Activated CD8-positive, alpha-beta T cell treated with anti-CD3 and anti-CD28 coated beads, Interleukin-2, amount 10 ng/mL, durations not matched to agents 7 days and 5 days (primary cell): ENCODE data around the gene ASB10. TPM values are rescaled to one million over a fixed set of nuclear protein-coding genes. Genes with fewer than 3 reads are reported as not detected.

Experiments
- ATAC-seq: fragments of 150-1000 bp; cut with Tn5 transposase; one replicate; pipeline ENCODE4 v1.10.0; 2021; ENCODE audit warnings: moderate library complexity
- CTCF ChIA-PET: fragments of 350-600 bp; sonication (Branson Sonifier 250); formaldehyde crosslinking; loops from one replicate; lab custom pipeline; 2021; ENCODE audit warnings: antibody characterized with exemption; lab: Charles Lee
- POLR2A ChIA-PET: fragments of 350-600 bp; sonication (Branson Sonifier 250); formaldehyde crosslinking; loops from one replicate; lab custom pipeline; 2021; ENCODE audit warnings: antibody characterized with exemption; lab: Charles Lee
- DNase-seq: peaks from one replicate; pipeline ENCODE4 v3.0.0-alpha.2; 2020
- H3K27ac Mint-ChIP-seq: one replicate; pipeline ENCODE4 v1.8.0; 2021; ENCODE audit warnings: mild to moderate bottlenecking, mixed read lengths
- H3K27me3 Mint-ChIP-seq: one replicate; pipeline ENCODE4 v1.8.0; 2021; ENCODE audit warnings: low read depth, mixed read lengths
- H3K36me3 Mint-ChIP-seq: one replicate; pipeline ENCODE4 v1.8.0; 2021; ENCODE audit warnings: low read depth, mixed read lengths
- H3K4me1 Mint-ChIP-seq: one replicate; pipeline ENCODE4 v1.8.0; 2021; ENCODE audit warnings: low read depth, mixed read lengths
- H3K4me3 Mint-ChIP-seq: one replicate; pipeline ENCODE4 v1.8.0; 2021; ENCODE audit warnings: mild to moderate bottlenecking, mixed read lengths
- H3K9me3 Mint-ChIP-seq: one replicate; pipeline ENCODE4 v1.8.0; 2022; ENCODE audit warnings: mixed read lengths; ENCODE audit not compliant: insufficient read depth
- total RNA-seq, 2 experiments: library from RNA; stranded (reverse); gene quantifications; one replicate each; pipeline ENCODE4 v1.2.3, GENCODE V29; 2021

The ASB10 gene
- total RNA-seq, 2 experiments from 2014 or later: not detected

- H3K4me1 Mint-ChIP-seq: no peaks in the 10 kb centered on the region
- CTCF ChIA-PET: interaction anchor here (0.5 to 1.0 kb wide), 2 partner anchors 14 to 32 kb away, joined by 3 read pairs; no protein-coding TSS in a partner anchor
- H3K9me3 Mint-ChIP-seq: no peaks in the 10 kb centered on the region
- DNase-seq (no peak), ATAC-seq (no peak)
- no peaks in the 10 kb centered on the region for H3K27me3 Mint-ChIP-seq
- H3K27ac Mint-ChIP-seq: no peak overlapping the region
- POLR2A ChIA-PET: no interaction called here
- H3K36me3 Mint-ChIP-seq: no peaks in the 10 kb centered on the region
- no peak overlapping the region for H3K4me3 Mint-ChIP-seq
Observed at GRCh38 chr7:151138153-151138851, 48.7 kb downstream of the ASB10 start.

- Mint-ChIP-seq H3K4me1 (no peaks in the 10 kb centered on the region), H3K9me3 (no peaks in the 10 kb centered on the region), H3K4me3 (no peak overlapping the region), H3K27me3 (no peaks in the 10 kb centered on the region), H3K36me3 (no peaks in the 10 kb centered on the region), H3K27ac (no peak overlapping the region)
- DNase-seq (no peak), ATAC-seq (no peak)
- ChIA-PET POLR2A (no interaction called here), CTCF (interaction anchor here (1.0 kb wide), 1 partner anchor 14 kb away, joined by 3 read pairs; no protein-coding TSS in a partner anchor)
Observed at GRCh38 chr7:151137791-151138152, 49.3 kb downstream of the ASB10 start.

- no peaks in the 10 kb centered on the region for H3K4me1 Mint-ChIP-seq
- ChIA-PET CTCF (interaction anchor here (1.0 kb wide), 1 partner anchor 13 kb away, joined by 3 read pairs; no protein-coding TSS in a partner anchor), POLR2A (no interaction called here)
- no peaks in the 10 kb centered on the region for H3K9me3 Mint-ChIP-seq
- no peak overlapping the region for H3K4me3 Mint-ChIP-seq
- no peaks in the 10 kb centered on the region for H3K36me3 Mint-ChIP-seq
- ATAC-seq (no peak), DNase-seq (no peak)
- no peaks in the 10 kb centered on the region for H3K27me3 Mint-ChIP-seq
- H3K27ac Mint-ChIP-seq: no peak overlapping the region
Observed at GRCh38 chr7:151137076-151137675, 49.9 kb downstream of the ASB10 start.

GRCh38 chr7:151135866-151136843 is 50.9 kb downstream of the ASB10 start:
- Mint-ChIP-seq H3K9me3 (no peaks in the 10 kb centered on the region), H3K27ac (no peak overlapping the region), H3K27me3 (no peaks in the 10 kb centered on the region), H3K4me1 (no peaks in the 10 kb centered on the region), H3K36me3 (no peaks in the 10 kb centered on the region), H3K4me3 (no peak overlapping the region)
- ChIA-PET POLR2A (no interaction called here), CTCF (no interaction called here)
- no peak for DNase-seq
- no peak for ATAC-seq

GRCh38 chr7:151135525-151135845 is 51.6 kb downstream of the ASB10 start:
- H3K4me3 Mint-ChIP-seq: no peak overlapping the region
- H3K36me3 Mint-ChIP-seq: no peaks in the 10 kb centered on the region
- ChIA-PET CTCF (no interaction called here), POLR2A (no interaction called here)
- DNase-seq (no peak), ATAC-seq (no peak)
- H3K27me3 Mint-ChIP-seq: no peaks in the 10 kb centered on the region
- H3K9me3 Mint-ChIP-seq: no peaks in the 10 kb centered on the region
- no peak overlapping the region for H3K27ac Mint-ChIP-seq
- no peaks in the 10 kb centered on the region for H3K4me1 Mint-ChIP-seq

GRCh38 chr7:151134743-151135524 is 52.1 kb downstream of the ASB10 start:
- no peaks in the 10 kb centered on the region for H3K27me3 Mint-ChIP-seq
- H3K4me1 Mint-ChIP-seq: peaks cover 5% of the 10 kb centered on the region
- no peak overlapping the region for H3K4me3 Mint-ChIP-seq
- no peak overlapping the region for H3K27ac Mint-ChIP-seq
- CTCF ChIA-PET: no interaction called here
- no peaks in the 10 kb centered on the region for H3K36me3 Mint-ChIP-seq
- DNase-seq (no peak), ATAC-seq (no peak)
- POLR2A ChIA-PET: no interaction called here
- H3K9me3 Mint-ChIP-seq: no peaks in the 10 kb centered on the region

- no peaks in the 10 kb centered on the region for H3K27me3 Mint-ChIP-seq
- ATAC-seq: no peak
- no peak for DNase-seq
- ChIA-PET CTCF (no interaction called here), POLR2A (no interaction called here)
- no peak overlapping the region for H3K4me3 Mint-ChIP-seq
- peaks cover 5% of the 10 kb centered on the region for H3K4me1 Mint-ChIP-seq
- H3K9me3 Mint-ChIP-seq: no peaks in the 10 kb centered on the region
- no peak overlapping the region for H3K27ac Mint-ChIP-seq
- no peaks in the 10 kb centered on the region for H3K36me3 Mint-ChIP-seq
Observed at GRCh38 chr7:151133986-151134742, 52.9 kb downstream of the ASB10 start.

GRCh38 chr7:151133266-151133985 is 53.6 kb downstream of the ASB10 start:
- Mint-ChIP-seq H3K4me3 (no peak overlapping the region), H3K27me3 (no peaks in the 10 kb centered on the region), H3K27ac (no peak overlapping the region), H3K36me3 (no peaks in the 10 kb centered on the region), H3K9me3 (no peaks in the 10 kb centered on the region), H3K4me1 (peaks cover 5% of the 10 kb centered on the region)
- CTCF ChIA-PET: no interaction called here
- DNase-seq (no peak), ATAC-seq (no peak)
- POLR2A ChIA-PET: no interaction called here

- POLR2A ChIA-PET: no interaction called here
- Mint-ChIP-seq H3K4me3 (no peak overlapping the region), H3K36me3 (no peaks in the 10 kb centered on the region), H3K27me3 (no peaks in the 10 kb centered on the region), H3K4me1 (peaks cover 5% of the 10 kb centered on the region), H3K9me3 (no peaks in the 10 kb centered on the region), H3K27ac (no peak overlapping the region)
- ATAC-seq: no peak
- CTCF ChIA-PET: no interaction called here
- DNase-seq: no peak
Observed at GRCh38 chr7:151132461-151133205, 54.4 kb downstream of the ASB10 start.

- no peaks in the 10 kb centered on the region for H3K9me3 Mint-ChIP-seq
- H3K27ac Mint-ChIP-seq: no peak overlapping the region
- peaks cover 5% of the 10 kb centered on the region for H3K4me1 Mint-ChIP-seq
- ATAC-seq (no peak), DNase-seq (no peak)
- no peaks in the 10 kb centered on the region for H3K36me3 Mint-ChIP-seq
- no peak overlapping the region for H3K4me3 Mint-ChIP-seq
- ChIA-PET CTCF (no interaction called here), POLR2A (no interaction called here)
- no peaks in the 10 kb centered on the region for H3K27me3 Mint-ChIP-seq
Observed at GRCh38 chr7:151131592-151132293, 55.3 kb downstream of the ASB10 start.
